Loucy (cell line): ENCODE measurements around the gene SCN8A.

Experiments used
- H2AFZ ChIP-seq: fragments of 200-600 bp; sonication (generic); 2 replicates; pipeline ENCODE4 v1.6.0; 2016; ENCODE audit warnings: antibody characterized with exemption, mild to moderate bottlenecking, low read length, moderate library complexity
- H3F3A ChIP-seq: fragments of 200-600 bp; 2 replicates; pipeline ENCODE4 v1.6.0; 2016; ENCODE audit warnings: antibody characterized with exemption, low read depth, mild to moderate bottlenecking
- H3K27me3 ChIP-seq: fragments of 200-600 bp; sonication (generic); 2 replicates; pipeline ENCODE4 v1.6.1; 2014; ENCODE audit warnings: low read length, mild to moderate bottlenecking; ENCODE audit not compliant: insufficient read depth, poor library complexity, severe bottlenecking
- H3K36me3 ChIP-seq: fragments of 200-600 bp; sonication (generic); 2 replicates; pipeline ENCODE4 v1.6.1; 2016; ENCODE audit warnings: low read length; ENCODE audit not compliant: insufficient read depth
- H3K4me1 ChIP-seq: fragments of 200-600 bp; sonication (generic); 2 replicates; pipeline ENCODE4 v1.5.1; 2014; ENCODE audit warnings: low read length, mild to moderate bottlenecking; ENCODE audit not compliant: insufficient read depth, poor library complexity, severe bottlenecking
- H3K4me2 ChIP-seq: fragments of 200-600 bp; sonication (generic); 2 replicates; pipeline ENCODE4 v1.6.0; 2014; ENCODE audit warnings: antibody characterized with exemption, low read length, low read depth, mild to moderate bottlenecking; ENCODE audit not compliant: poor library complexity, severe bottlenecking
- H3K4me3 ChIP-seq: fragments of 200-600 bp; sonication (generic); 2 replicates; pipeline ENCODE4 v1.5.1; 2014; ENCODE audit warnings: low read length, mild to moderate bottlenecking, mixed read lengths; ENCODE audit not compliant: poor library complexity, severe bottlenecking
- H3K79me2 ChIP-seq: fragments of 200-600 bp; sonication (generic); 2 replicates; pipeline ENCODE4 v1.6.1; 2014; ENCODE audit warnings: low read length; ENCODE audit not compliant: insufficient read depth
- H3K9ac ChIP-seq: fragments of 200-600 bp; sonication (generic); 2 replicates; pipeline ENCODE4 v1.6.0; 2014; ENCODE audit warnings: mild to moderate bottlenecking, low read depth, low read length, moderate library complexity; ENCODE audit not compliant: poor library complexity, severe bottlenecking
- H3K9me2 ChIP-seq: fragments of 200-600 bp; sonication (generic); replicated peaks from 2 replicates; pipeline ENCODE4 v1.6.1; 2016; ENCODE audit warnings: low read depth, low read length, mixed read lengths
- H3K9me3 ChIP-seq: fragments of 200-600 bp; sonication (generic); 2 replicates; pipeline ENCODE4 v1.6.1; 2014; ENCODE audit warnings: mild to moderate bottlenecking, antibody characterized with exemption, low read length, low read depth; ENCODE audit not compliant: insufficient read depth
- H4K20me1 ChIP-seq: fragments of 200-600 bp; sonication (generic); 2 replicates; pipeline ENCODE4 v1.6.0; 2014; ENCODE audit warnings: antibody characterized with exemption, low read length, mild to moderate bottlenecking; ENCODE audit not compliant: insufficient read depth, poor library complexity, severe bottlenecking
- CTCF ChIP-seq: fragments of 200-600 bp; sonication (generic); conservative IDR thresholded peaks from 2 replicates; pipeline ENCODE4 v1.5.1; 2014; ENCODE audit warnings: mild to moderate bottlenecking, antibody characterized with exemption, low read length
- EZH2phosphoT487 ChIP-seq: fragments of 200-600 bp; IDR thresholded peaks from 2 replicates; pipeline ENCODE4 v1.6.1; 2018; ENCODE audit warnings: antibody characterized with exemption, mild to moderate bottlenecking, moderate library complexity, borderline replicate concordance

The SCN8A gene

GRCh38 chr12:51705450-51705849 is 114.4 kb downstream of the SCN8A start:
- H4K20me1 ChIP-seq, result no peaks in the 10 kb centered on the region
- TF ChIP-seq EZH2phosphoT487 (no peak), CTCF (no peak)
- H3K27me3 ChIP-seq, result no peaks in the 10 kb centered on the region
- H2AFZ ChIP-seq, result no peak overlapping the region
- H3K79me2 ChIP-seq, result no peaks in the 10 kb centered on the region
- H3F3A ChIP-seq, result no peaks in the 10 kb centered on the region
- H3K9me3 ChIP-seq, result no peaks in the 10 kb centered on the region
- H3K9ac ChIP-seq, result no peak overlapping the region
- H3K36me3 ChIP-seq, result no peaks in the 10 kb centered on the region
- H3K4me3 ChIP-seq, result no peak overlapping the region
- no peaks in the 10 kb centered on the region for H3K9me2 ChIP-seq
- H3K4me2 ChIP-seq, result no peak overlapping the region
- H3K4me1 ChIP-seq, result peaks cover 11% of the 10 kb centered on the region

GRCh38 chr12:51706206-51706605 is 115.2 kb downstream of the SCN8A start:
- no peak for TF ChIP-seq CTCF

GRCh38 chr12:51714666-51715065 is 123.6 kb downstream of the SCN8A start:
- H3F3A ChIP-seq, result no peaks in the 10 kb centered on the region
- TF ChIP-seq EZH2phosphoT487 (no peak), CTCF (no peak)
- no peak overlapping the region for H2AFZ ChIP-seq
- no peaks in the 10 kb centered on the region for H3K9me2 ChIP-seq
- no peaks in the 10 kb centered on the region for H3K9me3 ChIP-seq
- H4K20me1 ChIP-seq, result no peaks in the 10 kb centered on the region
- no peaks in the 10 kb centered on the region for H3K79me2 ChIP-seq
- no peaks in the 10 kb centered on the region for H3K4me1 ChIP-seq
- H3K27me3 ChIP-seq, result no peaks in the 10 kb centered on the region
- no peak overlapping the region for H3K4me3 ChIP-seq
- H3K4me2 ChIP-seq, result no peak overlapping the region
- H3K9ac ChIP-seq, result no peak overlapping the region
- H3K36me3 ChIP-seq, result no peaks in the 10 kb centered on the region

More at GRCh38 chr12:51706206-51706605, 115.2 kb downstream of the SCN8A start:
- H2AFZ ChIP-seq, result no peak overlapping the region
- H3K9me3 ChIP-seq, result no peaks in the 10 kb centered on the region
- H3K9me2 ChIP-seq, result no peaks in the 10 kb centered on the region
- peaks cover 8% of the 10 kb centered on the region for H3K4me1 ChIP-seq
- H3K27me3 ChIP-seq, result no peaks in the 10 kb centered on the region
- no peaks in the 10 kb centered on the region for H3K36me3 ChIP-seq
- H4K20me1 ChIP-seq, result no peaks in the 10 kb centered on the region
- no peaks in the 10 kb centered on the region for H3F3A ChIP-seq
- H3K9ac ChIP-seq, result no peak overlapping the region
- H3K79me2 ChIP-seq, result no peaks in the 10 kb centered on the region
- H3K4me3 ChIP-seq, result no peak overlapping the region
- no peak overlapping the region for H3K4me2 ChIP-seq
